ENCODE data around the gene CNST.
A peak's percentile ranks its signal among the peaks of the same experiment; 100 is the strongest.

CNST gene

DNA sequence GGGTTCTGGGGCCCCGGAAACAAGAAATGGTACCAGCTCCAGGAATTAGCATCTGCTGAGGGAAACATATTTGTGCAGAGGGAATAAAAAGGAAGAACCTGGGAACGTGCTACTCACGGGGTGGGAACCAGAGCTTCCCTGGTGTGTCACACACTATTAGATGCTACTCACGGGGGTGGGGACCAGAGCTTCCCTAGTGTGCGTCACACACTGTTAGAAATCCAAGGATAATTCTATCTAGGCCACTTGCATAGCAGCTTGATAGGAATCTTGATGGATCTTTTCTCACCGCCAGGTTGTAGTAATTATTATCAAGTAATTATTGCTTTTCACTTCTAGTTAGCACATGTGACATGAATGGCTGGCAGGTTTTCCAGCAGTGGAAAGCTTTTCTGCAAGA lies 103.4 kb downstream of the CNST start:
- Mint-ChIP-seq H3K4me1 (ENCODE audit: low read depth) (no peaks in the 10 kb centered on the region), H3K27me3 (ENCODE audit: low read depth) (no peaks in the 10 kb centered on the region), H3K9me3 (no peaks in the 10 kb centered on the region), H3K36me3 (ENCODE audit: low read depth) (peaks cover 11% of the 10 kb centered on the region), H3K27ac (no peak overlapping the region), H3K4me3 (no peak overlapping the region)
- no peak for DNase-seq (ENCODE audit: low spot score)

DNA sequence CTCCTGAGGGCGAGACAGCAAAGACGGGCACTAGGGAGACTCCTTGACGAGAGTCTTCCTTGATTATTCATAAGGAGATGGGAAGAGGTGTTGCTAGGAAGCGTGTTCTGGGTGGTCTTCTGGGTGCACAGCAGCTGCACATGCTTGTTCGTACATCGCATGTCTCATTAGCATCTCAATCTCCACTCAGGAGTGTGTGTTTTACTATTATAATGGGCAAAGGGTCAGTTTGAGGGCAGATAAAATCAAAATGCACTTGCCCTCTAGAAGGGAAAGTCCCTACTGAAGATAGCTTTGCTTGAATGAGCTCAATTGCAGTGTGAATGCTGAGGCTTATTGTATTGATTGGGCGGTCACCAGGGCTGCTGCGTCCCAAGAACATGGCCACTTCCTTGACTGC lies 107.8 kb downstream of the CNST start:
- Mint-ChIP-seq H3K36me3 (ENCODE audit: low read depth) (peaks cover 1% of the 10 kb centered on the region), H3K9me3 (no peaks in the 10 kb centered on the region), H3K27ac (no peak overlapping the region), H3K4me1 (ENCODE audit: low read depth) (no peaks in the 10 kb centered on the region), H3K27me3 (ENCODE audit: low read depth) (no peaks in the 10 kb centered on the region), H3K4me3 (no peak overlapping the region)
- no peak for DNase-seq (ENCODE audit: low spot score)

DNA sequence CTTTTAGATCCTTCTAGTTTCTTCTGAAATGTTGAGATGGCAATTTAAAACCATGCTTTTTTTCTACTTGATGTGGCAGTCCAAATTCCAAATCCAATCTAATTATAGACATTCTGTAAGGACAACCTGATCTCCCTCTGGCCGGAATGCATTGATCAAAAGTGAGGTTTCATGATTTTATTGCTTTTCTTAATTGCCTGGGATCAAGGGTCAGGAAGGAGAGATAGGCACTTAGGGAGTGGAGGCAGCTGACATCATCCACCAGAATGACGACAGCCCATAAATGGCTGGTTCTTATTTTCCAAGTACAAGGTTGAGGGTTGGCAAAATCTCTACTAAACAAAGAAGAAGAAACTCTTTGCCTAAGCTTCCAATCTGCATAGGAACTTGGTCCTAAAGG lies 111.6 kb downstream of the CNST start:
- Mint-ChIP-seq H3K36me3 (ENCODE audit: low read depth) (no peaks in the 10 kb centered on the region), H3K4me1 (ENCODE audit: low read depth) (no peaks in the 10 kb centered on the region), H3K9me3 (no peaks in the 10 kb centered on the region), H3K27ac (no peak overlapping the region), H3K27me3 (ENCODE audit: low read depth) (no peaks in the 10 kb centered on the region), H3K4me3 (no peak overlapping the region)
- DNase-seq (ENCODE audit: low spot score), result no peak

- H3K27me3 Mint-ChIP-seq (ENCODE audit: low read depth), result no peaks in the 10 kb centered on the region
- no peak overlapping the region for H3K27ac Mint-ChIP-seq
- no peak for DNase-seq (ENCODE audit: low spot score)
- H3K9me3 Mint-ChIP-seq, result no peaks in the 10 kb centered on the region
- H3K4me1 Mint-ChIP-seq (ENCODE audit: low read depth), result no peaks in the 10 kb centered on the region
- H3K4me3 Mint-ChIP-seq, result no peak overlapping the region
- H3K36me3 Mint-ChIP-seq (ENCODE audit: low read depth), result no peaks in the 10 kb centered on the region
Observed at GRCh38 chr1:246678816-246679793, 112.8 kb downstream of the CNST start.

GRCh38 chr1:246679794-246680177 lies 113.5 kb downstream of the CNST start:
- no peaks in the 10 kb centered on the region for H3K27me3 Mint-ChIP-seq (ENCODE audit: low read depth)
- H3K36me3 Mint-ChIP-seq (ENCODE audit: low read depth), result no peaks in the 10 kb centered on the region
- DNase-seq (ENCODE audit: low spot score), result no peak
- no peak overlapping the region for H3K27ac Mint-ChIP-seq
- no peak overlapping the region for H3K4me3 Mint-ChIP-seq
- no peaks in the 10 kb centered on the region for H3K4me1 Mint-ChIP-seq (ENCODE audit: low read depth)
- H3K9me3 Mint-ChIP-seq, result no peaks in the 10 kb centered on the region

- no peaks in the 10 kb centered on the region for H3K27me3 Mint-ChIP-seq (ENCODE audit: low read depth)
- H3K27ac Mint-ChIP-seq, result no peak overlapping the region
- H3K9me3 Mint-ChIP-seq, result no peaks in the 10 kb centered on the region
- H3K4me3 Mint-ChIP-seq, result no peak overlapping the region
- no peaks in the 10 kb centered on the region for H3K4me1 Mint-ChIP-seq (ENCODE audit: low read depth)
- DNase-seq (ENCODE audit: low spot score), result no peak
- H3K36me3 Mint-ChIP-seq (ENCODE audit: low read depth), result no peaks in the 10 kb centered on the region
Observed at GRCh38 chr1:246680190-246680589, 113.9 kb downstream of the CNST start.

DNA sequence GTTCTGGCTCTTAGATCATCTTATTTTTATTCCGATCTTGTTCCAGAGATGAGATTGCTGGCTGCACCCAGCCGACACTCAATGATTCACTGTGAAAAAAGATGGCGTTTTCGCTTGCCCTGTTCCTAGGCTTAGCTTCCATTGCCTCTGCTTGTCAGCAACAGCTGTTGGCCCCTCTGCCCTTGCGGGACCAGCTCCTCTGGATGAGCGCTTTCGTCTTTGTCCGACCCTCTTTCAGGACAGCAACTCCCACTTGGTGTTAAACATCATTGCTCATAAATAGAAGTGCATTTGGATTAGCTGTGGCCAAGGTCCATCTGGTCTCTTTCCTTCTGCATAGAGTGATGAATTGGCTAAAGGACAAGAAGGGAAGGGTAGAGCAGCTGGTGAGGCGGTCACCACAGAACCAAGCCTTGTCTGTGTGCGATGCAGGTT lies 114.5 kb downstream of the CNST start:
- no peak for DNase-seq (ENCODE audit: low spot score)
- no peaks in the 10 kb centered on the region for H3K9me3 Mint-ChIP-seq
- no peaks in the 10 kb centered on the region for H3K36me3 Mint-ChIP-seq (ENCODE audit: low read depth)
- H3K4me3 Mint-ChIP-seq, result no peak overlapping the region
- H3K27me3 Mint-ChIP-seq (ENCODE audit: low read depth), result no peaks in the 10 kb centered on the region
- H3K27ac Mint-ChIP-seq, result no peak overlapping the region
- H3K4me1 Mint-ChIP-seq (ENCODE audit: low read depth), result no peaks in the 10 kb centered on the region

DNA sequence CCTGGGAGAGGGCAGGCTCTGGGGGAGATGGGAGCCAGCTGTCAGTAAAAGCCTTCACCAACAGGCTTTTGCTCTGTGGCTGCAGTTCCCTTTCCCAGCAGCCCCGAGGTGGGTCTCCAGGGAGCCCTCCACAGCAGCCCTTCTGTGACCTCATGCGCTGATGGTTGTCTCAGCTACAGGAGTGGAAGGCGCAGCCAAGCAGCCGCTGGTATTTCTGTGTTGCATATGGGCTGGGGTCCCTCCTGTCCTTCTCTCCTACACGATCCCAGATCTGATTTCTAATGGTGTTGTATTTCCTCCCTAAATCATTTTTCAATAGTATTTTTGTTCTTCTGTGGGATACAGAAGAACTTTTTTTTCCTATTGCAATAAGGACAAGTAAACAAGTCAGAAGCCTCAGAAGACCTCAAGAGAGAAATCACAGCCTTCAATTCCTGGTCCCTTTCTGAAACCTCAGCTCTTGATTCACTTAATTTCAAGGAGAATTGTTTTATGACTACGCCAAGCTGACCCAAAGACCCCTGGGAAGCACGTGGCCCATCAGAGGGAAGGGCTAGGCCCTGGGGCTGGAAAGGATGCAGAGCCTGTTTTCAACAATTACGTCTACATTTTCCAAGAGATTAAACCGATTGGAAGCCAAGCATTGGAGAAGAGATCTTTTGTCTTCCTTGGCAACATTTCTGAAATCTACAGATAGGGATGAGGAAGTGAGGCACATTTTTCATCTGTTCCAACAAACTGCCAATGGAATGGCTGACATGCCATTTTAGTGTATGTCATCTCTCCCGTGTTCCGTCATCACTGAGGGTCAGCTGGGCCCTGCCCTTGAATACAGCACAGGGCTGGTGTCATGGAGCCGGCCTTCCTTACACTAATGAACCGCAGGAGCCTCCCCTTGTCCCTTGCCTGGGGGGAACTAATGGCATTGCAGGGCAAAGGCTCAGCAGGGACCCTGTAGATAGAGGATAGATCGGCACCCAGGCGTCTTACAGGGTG lies 115.9 kb downstream of the CNST start:
- H3K9me3 Mint-ChIP-seq, result no peaks in the 10 kb centered on the region
- no peaks in the 10 kb centered on the region for H3K36me3 Mint-ChIP-seq (ENCODE audit: low read depth)
- no peak for DNase-seq (ENCODE audit: low spot score)
- no peak overlapping the region for H3K4me3 Mint-ChIP-seq
- H3K27me3 Mint-ChIP-seq (ENCODE audit: low read depth), result no peaks in the 10 kb centered on the region
- no peak overlapping the region for H3K27ac Mint-ChIP-seq
- H3K4me1 Mint-ChIP-seq (ENCODE audit: low read depth), result no peaks in the 10 kb centered on the region

- no peak overlapping the region for H3K27ac Mint-ChIP-seq
- H3K4me3 Mint-ChIP-seq, result no peak overlapping the region
- H3K9me3 Mint-ChIP-seq, result no peaks in the 10 kb centered on the region
- no peaks in the 10 kb centered on the region for H3K4me1 Mint-ChIP-seq (ENCODE audit: low read depth)
- H3K36me3 Mint-ChIP-seq (ENCODE audit: low read depth), result no peaks in the 10 kb centered on the region
- DNase-seq (ENCODE audit: low spot score), result no peak
- H3K27me3 Mint-ChIP-seq (ENCODE audit: low read depth), result no peaks in the 10 kb centered on the region
Observed at GRCh38 chr1:246683521-246683920, 117.3 kb downstream of the CNST start.

DNA sequence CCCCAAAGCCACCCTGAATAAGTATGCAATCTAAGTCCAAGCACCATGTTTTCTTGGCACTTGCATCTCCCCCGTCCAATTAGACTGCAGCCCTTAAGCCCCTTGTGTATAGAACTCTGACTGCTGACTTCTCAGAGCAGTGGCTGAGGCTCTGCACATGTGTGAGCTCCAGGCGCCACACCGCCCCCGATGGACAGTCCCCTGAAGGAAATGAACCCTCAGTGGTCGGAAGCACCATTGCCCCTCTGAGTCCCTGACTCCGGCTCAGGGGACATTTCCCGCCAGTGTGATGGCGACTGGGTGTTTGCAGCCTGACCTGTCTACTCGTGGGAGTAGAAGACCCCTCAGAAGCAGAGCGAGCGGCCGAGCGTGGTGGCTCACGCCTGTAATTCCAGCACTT lies 120.7 kb downstream of the CNST start:
- no peaks in the 10 kb centered on the region for H3K4me1 Mint-ChIP-seq (ENCODE audit: low read depth)
- H3K9me3 Mint-ChIP-seq, result no peaks in the 10 kb centered on the region
- no peak overlapping the region for H3K4me3 Mint-ChIP-seq
- no peak for DNase-seq (ENCODE audit: low spot score)
- no peaks in the 10 kb centered on the region for H3K36me3 Mint-ChIP-seq (ENCODE audit: low read depth)
- no peak overlapping the region for H3K27ac Mint-ChIP-seq
- H3K27me3 Mint-ChIP-seq (ENCODE audit: low read depth), result no peaks in the 10 kb centered on the region

DNA sequence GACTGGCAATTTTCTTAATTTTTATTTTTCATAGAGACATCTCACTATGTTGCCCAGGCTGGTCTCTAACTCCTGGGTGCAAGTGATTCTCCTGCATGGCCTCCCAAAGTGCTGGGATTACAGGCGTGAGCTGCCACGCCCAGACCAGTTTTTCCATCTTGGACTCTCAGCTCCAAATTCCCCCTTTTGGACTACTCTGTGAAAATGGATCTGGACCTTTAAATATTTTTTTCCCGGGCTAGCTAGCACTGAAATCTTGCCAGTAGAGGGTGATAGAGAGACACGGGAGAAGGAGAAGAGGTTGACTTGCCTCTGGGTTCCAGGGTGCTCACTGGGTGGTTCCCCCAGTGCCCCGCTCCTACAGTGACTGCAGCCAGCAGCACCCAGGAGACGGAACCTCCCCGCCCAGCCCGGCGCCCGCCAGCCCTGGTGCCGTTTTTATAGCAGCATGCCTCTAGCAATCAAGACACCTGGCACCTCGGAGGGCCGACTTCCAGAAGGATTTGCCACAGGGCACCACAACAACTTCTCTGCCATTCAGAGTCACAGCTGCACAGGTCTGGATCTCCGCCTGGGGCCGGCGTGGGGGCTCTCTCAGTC lies 123.3 kb downstream of the CNST start:
- H3K4me1 Mint-ChIP-seq (ENCODE audit: low read depth), result no peaks in the 10 kb centered on the region
- peaks cover 3% of the 10 kb centered on the region for H3K36me3 Mint-ChIP-seq (ENCODE audit: low read depth)
- H3K27me3 Mint-ChIP-seq (ENCODE audit: low read depth), result no peaks in the 10 kb centered on the region
- H3K27ac Mint-ChIP-seq, result no peak overlapping the region
- DNase-seq (ENCODE audit: low spot score), result peak; percentile 36
- peaks cover 14% of the 10 kb centered on the region for H3K9me3 Mint-ChIP-seq
- H3K4me3 Mint-ChIP-seq, result no peak overlapping the region

DNA sequence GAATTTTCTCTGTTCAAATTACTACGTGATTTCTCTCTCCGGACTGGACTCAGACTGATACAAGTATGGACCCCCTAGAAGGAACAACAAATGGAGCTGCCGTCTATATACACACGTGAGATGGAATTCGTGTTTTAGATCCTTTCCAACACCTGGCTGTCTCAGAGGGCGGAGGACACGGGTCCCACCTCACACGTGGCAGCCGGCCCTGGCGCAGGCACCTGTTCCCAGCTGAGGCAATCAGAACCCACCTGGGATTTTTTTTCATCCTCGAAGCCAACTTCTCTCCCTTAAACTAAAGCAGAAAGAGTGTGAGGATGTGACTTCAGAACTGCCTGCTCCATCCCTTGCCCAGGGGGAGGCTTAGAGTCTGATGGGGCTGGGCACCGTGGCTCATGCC lies 123.8 kb downstream of the CNST start:
- no peak overlapping the region for H3K27ac Mint-ChIP-seq
- DNase-seq (ENCODE audit: low spot score), result no peak
- no peaks in the 10 kb centered on the region for H3K4me1 Mint-ChIP-seq (ENCODE audit: low read depth)
- H3K36me3 Mint-ChIP-seq (ENCODE audit: low read depth), result peaks cover 3% of the 10 kb centered on the region
- H3K9me3 Mint-ChIP-seq, result peaks cover 19% of the 10 kb centered on the region
- no peaks in the 10 kb centered on the region for H3K27me3 Mint-ChIP-seq (ENCODE audit: low read depth)
- H3K4me3 Mint-ChIP-seq, result no peak overlapping the region

- no peak overlapping the region for H3K4me3 Mint-ChIP-seq
- peaks cover 3% of the 10 kb centered on the region for H3K36me3 Mint-ChIP-seq (ENCODE audit: low read depth)
- H3K27me3 Mint-ChIP-seq (ENCODE audit: low read depth), result no peaks in the 10 kb centered on the region
- peaks cover 19% of the 10 kb centered on the region for H3K9me3 Mint-ChIP-seq
- no peaks in the 10 kb centered on the region for H3K4me1 Mint-ChIP-seq (ENCODE audit: low read depth)
- DNase-seq (ENCODE audit: low spot score), result no peak
- H3K27ac Mint-ChIP-seq, result no peak overlapping the region
Observed at GRCh38 chr1:246691622-246692495, 125.6 kb downstream of the CNST start.
